ENCODE measurements around the gene KANK2. TPM values are rescaled to one million over a fixed set of nuclear protein-coding genes. Genes with fewer than 3 reads are reported as not detected.
A peak's percentile ranks its signal among the peaks of the same experiment; 100 is the strongest.

KANK2 gene
- total and polyA plus RNA-seq, 2 of the 13 experiments (the other 11 are each of a cell fraction or from before 2014, with no cell fraction given): 5.7 to 12.9 TPM

DNA sequence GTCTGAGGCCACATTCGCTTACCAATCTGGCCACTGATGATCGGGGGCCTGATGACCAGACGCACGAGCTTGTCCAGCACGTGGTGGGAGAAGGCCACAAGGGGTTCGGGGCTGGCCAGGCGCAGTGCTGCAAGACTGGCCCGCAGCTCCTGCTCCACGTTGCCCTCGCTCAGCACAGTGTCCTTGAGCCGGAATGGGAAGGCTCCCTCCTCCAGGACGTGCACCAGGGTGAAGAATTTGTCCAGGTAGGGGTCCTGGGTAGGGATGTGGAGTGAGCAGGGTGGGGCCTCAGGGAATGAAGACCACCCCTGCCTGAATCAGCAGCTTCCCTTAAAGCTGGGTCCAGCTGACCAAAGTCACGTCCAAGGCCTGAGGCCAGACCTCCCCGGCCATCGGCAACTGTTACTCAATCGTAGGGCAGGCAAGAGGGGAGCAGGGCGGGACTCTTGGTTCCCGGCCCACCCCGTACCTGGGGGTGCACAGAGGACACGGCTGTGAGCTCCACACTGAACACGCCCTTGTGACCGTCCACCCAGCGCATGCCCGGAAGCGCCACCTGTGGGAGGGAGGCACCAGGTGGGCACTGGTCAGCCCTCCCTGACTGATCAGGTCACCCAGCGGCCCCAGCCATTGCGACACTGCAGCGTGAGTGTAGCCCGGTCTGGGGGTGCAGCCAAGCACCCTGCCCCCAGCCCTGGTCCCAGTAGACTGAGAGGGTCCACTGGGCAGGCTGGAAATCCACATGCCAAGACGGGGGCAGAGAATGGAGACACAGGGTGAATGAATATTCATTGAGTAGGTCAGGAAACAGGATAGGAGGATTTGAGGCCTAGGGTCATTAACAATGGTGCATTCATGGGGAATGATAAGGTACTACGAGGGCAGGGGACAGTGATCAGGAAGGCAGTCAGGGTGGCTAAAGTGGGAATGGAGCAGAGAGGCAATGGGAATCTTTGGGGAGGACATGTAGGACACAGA is 39.3 kb upstream of the KANK2 start (continued):
- TF ChIP-seq NR2F6 (IDR thresholded peaks at IDR 0.05) (peak; percentile 67), NR2F6 (CRISPR knock-in tag; IDR thresholded peaks at IDR 0.05) (peak; percentile 93), EED (CRISPR knock-in tag; IDR thresholded peaks at IDR 0.05) (no peak; the same call in 1 of the 2 replicates), ZNF24 (IDR thresholded peaks at IDR 0.05) (no peak), ZZZ3 (CRISPR knock-in tag; IDR thresholded peaks at IDR 0.05; ENCODE audit: borderline replicate concordance) (no peak; the same call in 1 of the 2 replicates), ZNF180 (CRISPR knock-in tag; IDR thresholded peaks at IDR 0.05; ENCODE audit: borderline replicate concordance, low read depth) (no peak), ZNF841 (CRISPR knock-in tag; IDR thresholded peaks at IDR 0.05; ENCODE audit: borderline replicate concordance) (no peak), ZNF749 (CRISPR knock-in tag; IDR thresholded peaks at IDR 0.05; ENCODE audit: borderline replicate concordance) (peak; percentile 79; the same call in 1 of the 2 replicates), ZNF598 (CRISPR knock-in tag; IDR thresholded peaks at IDR 0.05; ENCODE audit: borderline replicate concordance) (peak; percentile 71; the same call in 1 of the 2 replicates), SAP130 (CRISPR knock-in tag; IDR thresholded peaks at IDR 0.05; ENCODE audit: low read depth) (peak; percentile 86), RAD51 (IDR thresholded peaks at IDR 0.05; ENCODE audit: borderline replicate concordance) (no peak), FOSL2 (CRISPR knock-in tag; IDR thresholded peaks at IDR 0.05) (peak; percentile 75; the same call in 1 of the 2 replicates), ZKSCAN5 (CRISPR knock-in tag; IDR thresholded peaks at IDR 0.05) (no peak), FOXC1 (CRISPR knock-in tag; IDR thresholded peaks at IDR 0.05; ENCODE audit: borderline replicate concordance) (no peak), SPEN (CRISPR knock-in tag; IDR thresholded peaks at IDR 0.05; ENCODE audit: low read depth) (no peak; the same call in none of the 2 replicates), SP1 (IDR thresholded peaks at IDR 0.05) (no peak), SP1 (CRISPR knock-in tag; IDR thresholded peaks at IDR 0.05) (no peak; the same call in 1 of the 2 replicates), ETV6 (CRISPR knock-in tag; conservative IDR thresholded peaks at IDR 0.05) (no peak; the same call in 1 of the 2 replicates), RNF2 (conservative IDR thresholded peaks at IDR 0.05; ENCODE audit: low read depth) (no peak), MIER2 (CRISPR knock-in tag; IDR thresholded peaks at IDR 0.05) (no peak; the same call in 1 of the 2 replicates), NCOR1 (IDR thresholded peaks at IDR 0.05; ENCODE audit: borderline replicate concordance, low read length) (peak; percentile 94)
- TF ChIP-seq, protein P1, sequence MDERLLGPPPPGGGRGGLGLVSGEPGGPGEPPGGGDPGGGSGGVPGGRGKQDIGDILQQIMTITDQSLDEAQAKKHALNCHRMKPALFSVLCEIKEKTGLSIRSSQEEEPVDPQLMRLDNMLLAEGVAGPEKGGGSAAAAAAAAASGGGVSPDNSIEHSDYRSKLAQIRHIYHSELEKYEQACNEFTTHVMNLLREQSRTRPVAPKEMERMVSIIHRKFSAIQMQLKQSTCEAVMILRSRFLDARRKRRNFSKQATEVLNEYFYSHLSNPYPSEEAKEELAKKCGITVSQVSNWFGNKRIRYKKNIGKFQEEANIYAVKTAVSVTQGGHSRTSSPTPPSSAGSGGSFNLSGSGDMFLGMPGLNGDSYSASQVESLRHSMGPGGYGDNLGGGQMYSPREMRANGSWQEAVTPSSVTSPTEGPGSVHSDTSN (CRISPR knock-in tag; IDR thresholded peaks at IDR 0.05): no peak
- TF ChIP-seq, protein P2, sequence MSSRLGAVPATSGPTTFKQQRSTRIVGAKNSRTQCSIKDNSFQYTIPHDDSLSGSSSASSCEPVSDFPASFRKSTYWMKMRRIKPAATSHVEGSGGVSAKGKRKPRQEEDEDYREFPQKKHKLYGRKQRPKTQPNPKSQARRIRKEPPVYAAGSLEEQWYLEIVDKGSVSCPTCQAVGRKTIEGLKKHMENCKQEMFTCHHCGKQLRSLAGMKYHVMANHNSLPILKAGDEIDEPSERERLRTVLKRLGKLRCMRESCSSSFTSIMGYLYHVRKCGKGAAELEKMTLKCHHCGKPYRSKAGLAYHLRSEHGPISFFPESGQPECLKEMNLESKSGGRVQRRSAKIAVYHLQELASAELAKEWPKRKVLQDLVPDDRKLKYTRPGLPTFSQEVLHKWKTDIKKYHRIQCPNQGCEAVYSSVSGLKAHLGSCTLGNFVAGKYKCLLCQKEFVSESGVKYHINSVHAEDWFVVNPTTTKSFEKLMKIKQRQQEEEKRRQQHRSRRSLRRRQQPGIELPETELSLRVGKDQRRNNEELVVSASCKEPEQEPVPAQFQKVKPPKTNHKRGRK (CRISPR knock-in tag; IDR thresholded peaks at IDR 0.05): no peak
- TF ChIP-seq, protein P3, sequence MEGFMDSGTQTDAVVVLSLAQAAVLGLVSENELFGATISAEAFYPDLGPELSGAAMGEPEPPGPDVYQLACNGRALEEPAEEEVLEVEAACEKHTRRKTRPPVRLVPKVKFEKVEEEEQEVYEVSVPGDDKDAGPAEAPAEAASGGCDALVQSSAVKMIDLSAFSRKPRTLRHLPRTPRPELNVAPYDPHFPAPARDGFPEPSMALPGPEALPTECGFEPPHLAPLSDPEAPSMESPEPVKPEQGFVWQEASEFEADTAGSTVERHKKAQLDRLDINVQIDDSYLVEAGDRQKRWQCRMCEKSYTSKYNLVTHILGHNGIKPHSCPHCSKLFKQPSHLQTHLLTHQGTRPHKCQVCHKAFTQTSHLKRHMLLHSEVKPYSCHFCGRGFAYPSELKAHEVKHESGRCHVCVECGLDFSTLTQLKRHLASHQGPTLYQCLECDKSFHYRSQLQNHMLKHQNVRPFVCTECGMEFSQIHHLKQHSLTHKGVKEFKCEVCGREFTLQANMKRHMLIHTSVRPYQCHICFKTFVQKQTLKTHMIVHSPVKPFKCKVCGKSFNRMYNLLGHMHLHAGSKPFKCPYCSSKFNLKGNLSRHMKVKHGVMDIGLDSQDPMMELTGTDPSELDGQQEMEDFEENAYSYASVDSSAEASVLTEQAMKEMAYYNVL (CRISPR knock-in tag; IDR thresholded peaks at IDR 0.05; ENCODE audit: borderline replicate concordance): peak; percentile 68; the same call in 1 of the 2 replicates
- TF ChIP-seq, protein P4, sequence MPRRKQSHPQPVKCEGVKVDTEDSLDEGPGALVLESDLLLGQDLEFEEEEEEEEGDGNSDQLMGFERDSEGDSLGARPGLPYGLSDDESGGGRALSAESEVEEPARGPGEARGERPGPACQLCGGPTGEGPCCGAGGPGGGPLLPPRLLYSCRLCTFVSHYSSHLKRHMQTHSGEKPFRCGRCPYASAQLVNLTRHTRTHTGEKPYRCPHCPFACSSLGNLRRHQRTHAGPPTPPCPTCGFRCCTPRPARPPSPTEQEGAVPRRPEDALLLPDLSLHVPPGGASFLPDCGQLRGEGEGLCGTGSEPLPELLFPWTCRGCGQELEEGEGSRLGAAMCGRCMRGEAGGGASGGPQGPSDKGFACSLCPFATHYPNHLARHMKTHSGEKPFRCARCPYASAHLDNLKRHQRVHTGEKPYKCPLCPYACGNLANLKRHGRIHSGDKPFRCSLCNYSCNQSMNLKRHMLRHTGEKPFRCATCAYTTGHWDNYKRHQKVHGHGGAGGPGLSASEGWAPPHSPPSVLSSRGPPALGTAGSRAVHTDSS (CRISPR knock-in tag; conservative IDR thresholded peaks at IDR 0.05): no peak

Measured in HepG2 (cell line).